Keratinocyte (primary cell): Measurements from ENCODE around the gene TBC1D8. TPM values are rescaled to one million over a fixed set of nuclear protein-coding genes. Genes with fewer than 3 reads are reported as not detected.

Source experiments
- DNase-seq: peaks from one replicate; pipeline ENCODE4 v3.0.0-alpha.2; 2011; ENCODE audit warnings: low read depth, missing footprints, low spot score
- FAIRE-seq: peaks from 2 replicates; lab custom pipeline; 2011; peaks lifted over from hg19 to GRCh38; lab: Jason Lieb, UNC
- H2AFZ ChIP-seq: 2 replicates; pipeline ENCODE4 v1.6.0; 2012; ENCODE audit warnings: low read length, control low read depth, inconsistent platforms; ENCODE audit not compliant: control insufficient read depth
- H3K27ac ChIP-seq: 2 replicates; pipeline ENCODE4 v1.5.1; 2011; ENCODE audit warnings: low read length; ENCODE audit not compliant: control insufficient read depth, insufficient read depth
- H3K27me3 ChIP-seq: 3 replicates; pipeline ENCODE4 v1.6.0; 2011; ENCODE audit warnings: low read length; ENCODE audit not compliant: control insufficient read depth, insufficient read depth; ENCODE audit errors: extremely low read depth
- H3K36me3 ChIP-seq, 2 experiments: 2 replicates in 1 of 2; 3 replicates in 1 of 2; pipeline ENCODE4 v1.5.1; 2011; ENCODE audit warnings: low read length in 2 of 2, mild to moderate bottlenecking in 1 of 2; ENCODE audit not compliant: control insufficient read depth in 2 of 2, insufficient read depth in 2 of 2; ENCODE audit errors: extremely low read depth in 1 of 2
- H3K4me1 ChIP-seq: 3 replicates; pipeline ENCODE4 v1.5.1; 2011; ENCODE audit warnings: low read length; ENCODE audit not compliant: control insufficient read depth, insufficient read depth; ENCODE audit errors: extremely low read depth
- H3K4me2 ChIP-seq: 3 replicates; pipeline ENCODE4 v1.6.0; 2011; ENCODE audit warnings: low read depth, low read length; ENCODE audit not compliant: control insufficient read depth, insufficient read depth; ENCODE audit errors: extremely low read depth
- H3K4me3 ChIP-seq, 3 experiments: fragments of 200-600 bp in 1 of 3; sonication (generic) in 1 of 3; 2 replicates in 2 of 3; 3 replicates in 1 of 3; pipeline ENCODE4 v1.5.1; 2011 to 2016; ENCODE audit warnings: low read length in 3 of 3, mild to moderate bottlenecking in 3 of 3, control low read depth in 2 of 3, inconsistent platforms in 1 of 3, low read depth in 1 of 3, mixed read lengths in 1 of 3, mixed run types in 1 of 3, moderate library complexity in 1 of 3; ENCODE audit not compliant: control insufficient read depth in 2 of 3, insufficient read depth in 2 of 3; ENCODE audit errors: extremely low read depth in 1 of 3
- H3K79me2 ChIP-seq: 2 replicates; pipeline ENCODE4 v1.6.0; 2012; ENCODE audit warnings: low read length; ENCODE audit not compliant: control insufficient read depth, insufficient read depth
- H3K9ac ChIP-seq: 3 replicates; pipeline ENCODE4 v1.6.0; 2011; ENCODE audit warnings: low read length; ENCODE audit not compliant: control insufficient read depth, insufficient read depth; ENCODE audit errors: extremely low read depth
- H3K9me1 ChIP-seq: 3 replicates; pipeline ENCODE4 v1.6.0; 2011; ENCODE audit warnings: low read length; ENCODE audit not compliant: control insufficient read depth, insufficient read depth; ENCODE audit errors: extremely low read depth
- H3K9me3 ChIP-seq: 2 replicates; pipeline ENCODE4 v1.5.1; 2012; ENCODE audit warnings: low read depth, low read length; ENCODE audit not compliant: control insufficient read depth
- H4K20me1 ChIP-seq: 3 replicates; pipeline ENCODE4 v1.6.0; 2011; ENCODE audit warnings: low read length; ENCODE audit not compliant: control insufficient read depth, insufficient read depth; ENCODE audit errors: extremely low read depth
- EZH2 ChIP-seq: IDR thresholded peaks from one replicate; pipeline ENCODE4 v1.6.1; 2012; ENCODE audit warnings: inconsistent platforms, mild to moderate bottlenecking, low read length, moderate library complexity
- dilution Hi-C: fragments of 300-500 bp; cut with MboI; formaldehyde crosslinking; loops from one replicate; pipeline ENCODE4 v1.7.0; 2020; ENCODE audit warnings: low sequenced_read_pairs; ENCODE audit not compliant: extremely low pct_ligation_motif_present
- polyA plus RNA-seq, 5 experiments: library from polyadenylated mRNA; depleted of rRNA in 3 of 5; stranded (reverse) in 3 of 5; stranded (forward) in 1 of 5; unstranded in 1 of 5; fragments of >200 nt; gene quantifications; 1 replicate in 1 of 5; 2 replicates in 3 of 5; 3 replicates in 1 of 5; pipeline versions ENCODE4 v1.2.1 to v1.2.3, GENCODE V29; 2011 to 2012; ENCODE audit warnings: missing spikeins in 2 of 5, low read depth in 1 of 5, low replicate concordance in 1 of 5
- TF ChIP-seq, protein P1 (sequence below), 3 experiments: IDR thresholded peaks in 1 of 3; conservative IDR thresholded peaks in 1 of 3; optimal IDR thresholded peaks in 1 of 3; 2 replicates in 2 of 3; 3 replicates in 1 of 3; pipeline versions ENCODE3 to v1.5.1; 2011; ENCODE audit warnings: low read length in 3 of 3, mild to moderate bottlenecking in 3 of 3, moderate library complexity in 2 of 3, control low read depth in 1 of 3, inconsistent platforms in 1 of 3; ENCODE audit not compliant: insufficient read depth in 2 of 3; ENCODE audit errors: extremely low read depth in 1 of 3

TBC1D8 gene
- polyA plus RNA-seq, 1 donor (not counting 4 experiments of a cell fraction or from before 2014, with no cell fraction given): 13.8 TPM

DNA sequence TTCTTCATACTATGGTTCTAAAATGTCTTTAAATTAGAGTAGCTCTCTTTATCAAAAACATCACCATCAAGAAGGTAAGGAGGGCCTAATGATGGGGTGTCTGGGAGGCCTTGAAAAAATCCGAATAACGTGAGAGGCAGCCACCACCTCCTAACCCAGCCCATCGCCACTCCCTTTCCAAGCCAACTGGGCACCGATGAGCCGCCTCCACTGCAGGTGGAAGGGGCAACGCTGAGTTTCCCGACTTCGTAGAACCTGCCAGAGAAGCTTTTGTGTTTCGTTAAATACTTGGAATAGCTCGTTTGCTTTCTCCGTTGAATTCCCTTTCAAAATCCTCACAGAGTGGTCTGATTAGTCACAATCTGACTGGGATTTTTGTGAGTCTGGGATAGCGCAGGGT is 171.1 kb downstream of the TBC1D8 start:
- no peak for DNase-seq
- Histone ChIP-seq H3K9me3 (no peaks in the 10 kb centered on the region), H3K4me1 (no peaks in the 10 kb centered on the region), H3K79me2 (no peaks in the 10 kb centered on the region), H3K36me3 (peaks cover 0 to 54% of the 10 kb centered on the region in 2 experiments), H3K9me1 (no peaks in the 10 kb centered on the region), H3K9ac (no peak overlapping the region), H2AFZ (no peak overlapping the region), H3K4me2 (no peak overlapping the region), H3K27me3 (no peaks in the 10 kb centered on the region), H3K4me3 (no peak overlapping the region), H3K27ac (no peak overlapping the region), H4K20me1 (no peaks in the 10 kb centered on the region)
- no peak for FAIRE-seq
- TF ChIP-seq EZH2: no peak
- TF ChIP-seq, protein P1, sequence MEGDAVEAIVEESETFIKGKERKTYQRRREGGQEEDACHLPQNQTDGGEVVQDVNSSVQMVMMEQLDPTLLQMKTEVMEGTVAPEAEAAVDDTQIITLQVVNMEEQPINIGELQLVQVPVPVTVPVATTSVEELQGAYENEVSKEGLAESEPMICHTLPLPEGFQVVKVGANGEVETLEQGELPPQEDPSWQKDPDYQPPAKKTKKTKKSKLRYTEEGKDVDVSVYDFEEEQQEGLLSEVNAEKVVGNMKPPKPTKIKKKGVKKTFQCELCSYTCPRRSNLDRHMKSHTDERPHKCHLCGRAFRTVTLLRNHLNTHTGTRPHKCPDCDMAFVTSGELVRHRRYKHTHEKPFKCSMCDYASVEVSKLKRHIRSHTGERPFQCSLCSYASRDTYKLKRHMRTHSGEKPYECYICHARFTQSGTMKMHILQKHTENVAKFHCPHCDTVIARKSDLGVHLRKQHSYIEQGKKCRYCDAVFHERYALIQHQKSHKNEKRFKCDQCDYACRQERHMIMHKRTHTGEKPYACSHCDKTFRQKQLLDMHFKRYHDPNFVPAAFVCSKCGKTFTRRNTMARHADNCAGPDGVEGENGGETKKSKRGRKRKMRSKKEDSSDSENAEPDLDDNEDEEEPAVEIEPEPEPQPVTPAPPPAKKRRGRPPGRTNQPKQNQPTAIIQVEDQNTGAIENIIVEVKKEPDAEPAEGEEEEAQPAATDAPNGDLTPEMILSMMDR (optimal IDR thresholded peaks at IDR 0.05 in 1 of 3, IDR thresholded peaks at IDR 0.05 in 1 of 3, conservative IDR thresholded peaks at IDR 0.05 in 1 of 3; ENCODE audit: extremely low read depth in 1 of 3, insufficient read depth in 2 of 3, low read length in 3 of 3): no peak
- dilution Hi-C loops: no loop called here

DNA sequence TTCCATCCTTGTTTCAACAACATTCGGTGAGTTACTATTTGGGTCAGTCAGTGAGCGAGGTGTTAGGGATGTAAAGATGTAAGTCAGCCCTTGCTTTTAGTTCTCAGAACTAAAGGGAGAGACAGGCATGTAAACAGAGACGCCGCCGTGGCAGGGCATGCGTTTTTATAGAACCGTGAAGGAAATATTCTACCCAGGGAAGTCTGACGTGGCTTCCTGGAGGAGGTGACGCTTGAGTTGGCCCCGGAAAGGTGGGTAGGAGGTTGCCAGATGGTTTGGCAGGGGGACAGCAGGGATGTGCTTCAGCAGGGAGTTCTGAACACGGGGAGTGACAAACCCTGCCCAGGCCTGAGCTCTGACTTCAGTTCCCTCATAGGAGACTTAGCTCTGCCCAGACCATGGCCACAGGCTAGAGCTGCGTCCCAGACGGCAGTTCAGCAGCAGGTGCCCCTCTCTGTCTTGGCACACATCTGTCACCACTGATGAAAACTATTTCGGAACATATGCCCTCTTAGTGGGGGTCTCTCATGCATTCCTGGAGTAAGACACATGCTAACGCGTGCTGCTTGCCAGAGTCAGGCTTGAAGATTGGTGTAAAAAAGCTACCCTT is 172.5 kb downstream of the TBC1D8 start:
- Histone ChIP-seq H3K27ac (no peak overlapping the region), H3K27me3 (no peaks in the 10 kb centered on the region), H3K4me1 (no peaks in the 10 kb centered on the region), H3K36me3 (peaks cover 0 to 55% of the 10 kb centered on the region in 2 experiments), H4K20me1 (no peaks in the 10 kb centered on the region), H3K79me2 (no peaks in the 10 kb centered on the region), H3K4me2 (no peak overlapping the region), H3K9me1 (no peaks in the 10 kb centered on the region), H3K4me3 (no peak overlapping the region), H3K9ac (no peak overlapping the region), H2AFZ (no peak overlapping the region), H3K9me3 (no peaks in the 10 kb centered on the region)
- dilution Hi-C loops: no loop called here
- TF ChIP-seq, protein P1 (optimal IDR thresholded peaks at IDR 0.05 in 1 of 3, IDR thresholded peaks at IDR 0.05 in 1 of 3, conservative IDR thresholded peaks at IDR 0.05 in 1 of 3; ENCODE audit: extremely low read depth in 1 of 3, insufficient read depth in 2 of 3, low read length in 3 of 3): no peak
- no peak for TF ChIP-seq EZH2
- FAIRE-seq: no peak
- no peak for DNase-seq
